Stimulated activated CD8-positive, alpha-beta memory T cell treated with anti-CD3 and anti-CD28 coated beads, Interleukin-12 subunit alpha, Interleukin-12 subunit beta, amount 100 ng/mL, for 1 hour (primary cell): ENCODE measurements around the gene MAGEF1.

Source experiments
- DNase-seq: peaks from one replicate; pipeline ENCODE4 v3.0.0-alpha.2; 2020; ENCODE audit warnings: low read depth

The MAGEF1 gene, protein sequence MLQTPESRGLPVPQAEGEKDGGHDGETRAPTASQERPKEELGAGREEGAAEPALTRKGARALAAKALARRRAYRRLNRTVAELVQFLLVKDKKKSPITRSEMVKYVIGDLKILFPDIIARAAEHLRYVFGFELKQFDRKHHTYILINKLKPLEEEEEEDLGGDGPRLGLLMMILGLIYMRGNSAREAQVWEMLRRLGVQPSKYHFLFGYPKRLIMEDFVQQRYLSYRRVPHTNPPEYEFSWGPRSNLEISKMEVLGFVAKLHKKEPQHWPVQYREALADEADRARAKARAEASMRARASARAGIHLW

DNA sequence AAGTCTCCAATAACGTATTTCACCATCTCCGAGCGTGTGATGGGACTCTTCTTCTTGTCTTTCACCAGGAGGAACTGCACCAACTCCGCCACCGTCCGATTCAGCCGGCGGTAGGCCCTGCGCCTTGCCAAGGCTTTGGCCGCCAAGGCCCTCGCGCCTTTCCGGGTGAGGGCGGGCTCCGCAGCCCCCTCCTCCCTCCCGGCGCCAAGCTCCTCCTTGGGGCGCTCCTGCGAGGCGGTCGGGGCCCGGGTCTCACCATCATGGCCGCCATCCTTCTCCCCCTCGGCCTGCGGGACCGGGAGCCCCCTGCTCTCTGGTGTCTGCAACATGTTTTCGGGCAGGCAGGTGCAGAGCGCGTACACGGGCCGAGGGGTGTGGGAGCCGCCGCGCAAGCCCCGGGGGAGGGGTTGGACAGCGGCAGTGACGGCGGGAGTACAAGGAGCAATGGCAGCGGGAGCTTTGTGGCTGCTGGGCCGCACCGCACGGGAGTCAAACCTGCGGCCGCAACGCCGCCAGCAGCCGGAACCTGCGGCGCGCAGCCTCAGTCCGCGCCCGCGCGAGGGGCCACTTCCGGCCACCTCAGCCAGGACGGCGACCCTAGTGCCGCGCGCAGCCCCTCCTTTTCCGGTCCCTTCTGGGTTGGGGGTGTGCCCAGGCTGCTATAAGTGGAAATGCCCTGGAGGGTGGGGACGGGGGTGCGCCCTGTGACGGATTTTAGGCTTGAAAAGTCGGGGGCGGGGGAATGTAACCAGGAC lies at the start of gene MAGEF1:
TSS of gene MAGEF1 (minus strand) at position 572 of the 755 bp plus-strand sequence. CDS start at position 329, 243 bp downstream.
- DNase-seq = peak; percentile 39

DNA sequence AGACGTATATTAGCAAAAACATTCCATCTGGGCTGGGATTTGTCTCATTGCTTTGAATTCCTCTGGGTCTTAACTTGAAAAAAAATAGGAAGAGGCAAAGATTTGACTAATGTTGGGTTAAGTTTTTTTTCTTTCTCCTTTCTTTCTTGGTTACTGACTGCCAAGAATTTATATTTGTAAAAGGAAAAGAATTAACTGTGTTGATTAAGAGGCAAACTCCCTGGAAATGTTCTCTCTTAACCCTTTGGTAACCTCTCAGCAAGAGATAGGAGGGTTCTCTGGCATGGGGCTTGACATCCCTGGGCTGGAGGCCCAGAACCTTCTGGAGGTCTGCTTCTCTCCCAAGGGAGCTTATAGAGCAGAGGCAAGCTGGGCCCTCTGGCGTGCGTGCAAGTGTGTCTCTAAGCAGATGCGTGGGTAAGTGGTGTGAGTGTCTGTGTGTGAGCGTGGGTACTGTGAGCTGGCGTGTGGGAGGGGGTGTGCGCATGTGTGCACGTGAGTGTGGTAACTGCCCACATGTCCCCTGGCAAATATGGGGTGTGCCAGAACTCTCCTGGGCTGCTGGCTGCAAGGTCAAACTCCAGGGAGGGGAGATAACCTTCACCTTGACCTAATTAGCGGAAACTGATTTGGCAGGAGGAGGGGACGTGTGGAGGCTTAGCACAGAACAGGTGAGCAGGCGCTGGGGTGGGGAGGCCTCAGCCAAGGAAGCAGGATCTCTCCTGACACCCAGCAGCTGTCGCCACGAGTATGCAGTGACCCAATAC lies 49.4 kb upstream of the MAGEF1 start:
- DNase-seq = no peak

DNA sequence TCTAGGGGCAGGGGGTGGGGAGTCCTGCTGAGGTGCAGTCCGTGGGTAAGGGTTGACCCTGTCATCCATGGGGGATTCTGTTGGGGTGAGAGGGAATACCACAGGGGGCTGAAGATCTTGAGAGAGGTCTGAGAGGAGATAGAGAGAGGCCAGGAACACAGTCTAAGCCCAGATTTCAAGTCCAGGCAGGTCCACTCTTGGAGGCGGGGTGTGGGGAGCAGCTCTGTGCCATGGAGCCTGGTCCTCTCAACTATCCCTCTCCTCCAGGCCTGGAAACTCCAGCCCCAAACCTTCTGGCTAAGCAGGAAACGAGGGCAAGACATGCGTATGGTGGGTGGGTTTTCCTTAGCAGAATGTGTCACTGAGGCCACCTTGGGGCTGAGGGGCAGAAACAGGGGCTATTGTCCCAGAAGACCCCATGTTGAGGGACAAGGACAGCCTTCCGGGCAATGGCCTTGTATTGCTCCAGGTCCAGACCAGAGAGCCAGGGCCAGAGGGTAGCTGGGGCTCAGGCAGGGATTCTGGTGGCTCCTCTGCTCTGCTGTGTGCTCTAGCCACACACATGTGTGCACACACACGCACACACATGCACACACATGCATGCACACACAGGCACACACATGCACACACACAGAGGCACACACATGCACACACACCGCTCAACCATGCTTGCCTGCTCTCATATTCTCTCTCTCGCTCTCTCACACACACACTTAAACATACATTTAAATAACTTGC lies 48.6 kb upstream of the MAGEF1 start:
- DNase-seq = no peak

DNA sequence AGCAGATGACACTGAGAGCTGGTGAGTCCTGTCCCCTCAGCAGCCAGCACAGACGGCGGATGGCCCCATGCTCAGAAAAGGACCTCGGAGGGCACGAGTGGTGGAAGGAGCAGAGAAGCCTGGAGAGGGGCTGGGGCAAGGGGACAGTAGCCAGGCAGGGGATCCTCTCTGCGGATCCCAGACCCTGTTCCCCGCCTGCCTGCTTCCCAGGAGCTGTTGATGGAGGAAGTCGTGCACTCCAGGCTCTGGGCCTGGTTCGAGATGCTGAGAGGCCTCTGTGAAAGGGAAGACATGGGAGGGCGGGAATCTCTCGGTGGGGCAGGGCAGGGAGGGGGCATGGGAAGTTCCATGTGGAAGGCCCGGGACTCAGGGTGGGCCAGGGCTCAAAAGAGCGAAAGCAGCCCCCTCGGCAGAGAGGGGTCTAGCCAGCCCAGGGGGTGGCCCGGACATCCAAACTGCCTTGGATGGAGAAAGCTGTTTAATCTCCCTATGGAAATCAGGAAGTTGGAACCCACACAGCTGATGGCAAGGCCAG lies 47.9 kb upstream of the MAGEF1 start:
- DNase-seq = no peak

DNA sequence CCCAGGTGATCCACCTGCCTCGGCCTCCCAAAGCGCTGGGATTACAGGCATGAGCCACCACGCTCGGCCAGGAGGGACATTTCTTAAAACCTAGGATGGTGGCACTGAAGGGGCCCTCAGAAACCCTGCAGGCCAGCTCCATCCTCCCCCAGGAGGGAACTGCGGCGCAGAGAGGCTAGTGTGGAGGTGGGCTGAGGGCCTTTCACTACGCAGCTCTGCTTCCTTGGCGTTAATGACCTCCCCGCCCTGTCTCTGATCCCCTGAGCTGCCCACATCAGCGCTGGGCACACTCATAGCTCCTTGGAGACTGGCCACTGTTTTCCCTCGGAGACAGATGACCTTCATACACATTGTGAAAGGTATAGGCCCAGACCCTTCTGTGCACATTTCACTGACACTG lies 46.2 kb upstream of the MAGEF1 start:
- no peak for DNase-seq

DNA sequence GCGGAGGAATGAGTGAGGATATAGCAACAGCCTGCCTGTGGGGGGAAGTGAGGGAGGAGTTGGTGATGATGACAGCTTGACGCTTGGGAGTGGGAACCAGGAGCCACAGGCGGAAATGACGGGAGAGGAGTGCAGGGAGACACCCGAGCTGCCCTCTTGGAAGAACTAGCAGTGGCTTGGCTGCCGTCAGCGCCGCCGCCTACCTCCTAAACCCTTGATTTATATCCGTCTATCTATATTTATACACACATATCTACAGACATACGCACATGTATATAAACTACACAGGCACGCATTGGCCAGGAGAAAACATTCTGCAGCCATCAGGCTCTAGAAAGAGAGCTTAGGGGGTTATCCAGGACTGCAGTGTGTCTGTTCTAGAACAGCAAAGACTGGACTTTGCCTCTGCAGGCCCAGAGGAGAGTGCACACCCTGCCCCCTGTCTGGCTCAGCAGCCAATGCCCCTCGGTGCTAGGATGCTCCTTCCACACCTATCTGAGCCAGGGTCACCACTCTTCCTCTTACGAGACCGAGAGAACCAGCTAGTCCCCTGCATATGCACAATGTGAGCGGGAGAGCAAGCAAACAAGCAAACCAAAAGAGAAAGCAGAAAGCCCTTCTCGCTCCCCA lies 45.3 kb upstream of the MAGEF1 start:
- DNase-seq = no peak

DNA sequence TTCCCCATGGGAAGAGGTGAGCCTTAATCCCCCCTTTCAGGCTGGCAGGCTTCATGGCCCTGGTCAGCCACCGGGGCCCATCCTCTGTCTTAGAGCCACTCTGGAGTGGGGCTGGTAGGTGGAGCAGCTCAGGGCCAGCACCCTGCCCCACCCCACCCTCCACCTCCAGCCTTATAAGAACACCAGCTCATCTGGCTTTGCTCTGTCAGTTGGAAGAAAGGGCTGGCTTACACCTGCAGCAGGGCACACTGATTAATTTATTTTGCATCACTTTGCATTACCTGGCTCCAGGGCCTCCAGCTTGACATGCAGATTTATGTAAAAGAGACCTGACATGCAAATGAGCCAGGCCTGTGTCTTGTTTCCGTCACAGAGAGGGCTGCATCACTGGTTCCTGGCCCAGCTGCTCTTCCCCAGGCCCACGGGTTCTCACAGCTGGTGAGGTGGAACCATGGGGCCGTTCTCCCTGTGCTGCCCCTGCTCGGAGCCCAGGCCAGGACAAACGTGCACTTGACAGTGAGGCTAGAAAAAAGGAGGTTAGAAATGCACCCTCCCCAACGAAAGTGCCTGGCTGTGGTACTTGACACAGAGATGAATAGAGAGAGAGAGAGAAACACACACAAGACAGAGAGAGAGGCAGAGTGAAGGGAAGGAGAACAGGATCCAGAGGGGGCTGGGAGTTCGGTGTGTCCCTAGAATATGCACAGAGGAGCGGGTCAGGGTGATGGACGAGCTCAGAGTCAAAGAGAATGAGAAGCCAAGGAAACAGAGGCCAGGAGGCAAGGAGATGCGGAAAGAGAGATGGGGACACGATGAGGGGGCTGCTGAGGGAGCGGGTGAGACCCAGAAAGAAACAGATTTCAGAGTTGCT lies 44.5 kb upstream of the MAGEF1 start:
- DNase-seq = no peak

DNA sequence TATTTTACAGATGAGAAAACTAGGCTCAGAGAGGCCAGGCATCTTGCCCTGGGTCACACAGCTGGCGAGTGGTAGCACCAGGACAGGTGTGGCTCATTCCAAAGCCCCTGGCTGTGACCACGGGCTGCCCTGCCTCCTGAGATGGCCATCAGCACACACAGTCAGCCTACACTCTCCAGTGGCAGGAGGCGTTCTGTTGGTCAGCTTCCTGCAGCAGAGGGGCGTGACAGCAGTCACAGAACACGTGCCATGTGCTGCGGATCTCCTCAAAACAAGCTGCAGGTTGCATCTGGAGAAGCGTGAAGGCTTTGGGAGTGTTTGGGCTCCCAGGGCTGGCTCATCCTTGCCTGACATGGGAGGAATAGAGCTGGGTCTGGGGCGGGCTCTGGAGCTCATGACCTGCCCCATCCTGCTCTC lies 43.5 kb upstream of the MAGEF1 start:
- DNase-seq = no peak

DNA sequence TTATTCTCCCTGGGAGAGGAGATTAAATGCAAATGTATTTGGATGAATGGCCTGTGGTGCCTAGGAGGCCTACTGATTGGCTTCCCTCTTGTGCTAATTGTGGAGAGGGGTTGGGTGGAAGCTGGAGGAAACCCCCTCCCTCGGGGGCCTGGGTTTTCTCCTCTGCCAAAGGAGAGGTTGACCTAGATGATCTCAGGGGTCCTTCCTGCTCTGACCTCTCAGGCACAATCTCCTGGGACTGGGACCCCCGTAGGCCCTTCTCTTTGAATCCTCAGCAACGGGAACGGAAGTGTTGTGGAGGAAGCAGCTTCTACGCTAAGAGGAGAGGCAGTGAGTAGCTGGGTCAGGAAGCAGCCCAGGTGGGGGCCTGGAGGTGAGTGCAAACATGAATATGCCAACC lies 40.5 kb upstream of the MAGEF1 start:
- no peak for DNase-seq

DNA sequence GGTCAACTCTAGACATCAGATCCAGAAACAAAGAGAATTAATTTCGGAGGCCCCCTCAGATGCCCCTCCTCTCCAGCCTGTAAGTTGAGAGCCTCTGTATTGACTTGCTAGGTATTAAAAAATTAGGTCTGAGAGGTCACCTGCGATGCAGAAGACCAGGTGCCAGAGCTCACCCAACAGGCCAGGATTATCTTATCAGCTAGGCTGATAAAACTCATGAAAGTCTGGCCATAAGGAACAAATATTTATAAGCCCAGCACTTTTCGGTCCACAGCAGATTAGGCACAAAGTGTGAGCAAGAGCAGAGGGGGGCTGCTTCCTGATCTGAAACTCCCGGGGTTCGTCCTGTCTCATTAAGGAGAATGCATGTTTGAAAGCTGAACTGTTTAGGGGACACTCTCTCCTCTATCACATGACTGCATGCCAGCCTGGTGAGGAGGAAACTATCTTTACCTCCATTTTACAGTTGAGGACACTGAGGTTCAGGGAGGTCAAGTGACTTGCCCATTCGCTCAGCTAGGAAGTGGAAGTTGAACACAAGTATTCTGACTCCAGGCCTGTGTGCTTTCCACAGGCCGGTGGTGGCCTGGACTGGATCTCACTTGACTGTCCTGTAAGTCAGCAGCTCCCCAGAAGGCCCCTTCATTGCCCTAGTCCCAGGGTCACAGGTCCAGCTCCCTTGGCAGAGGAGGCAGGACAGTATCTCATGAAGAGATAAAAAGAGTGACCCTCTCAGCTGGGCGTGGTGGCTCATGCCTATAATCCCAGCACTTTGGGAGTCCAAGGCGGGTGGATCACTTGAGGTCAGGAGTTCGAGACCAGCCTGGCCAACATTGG lies 39.6 kb upstream of the MAGEF1 start:
- no peak for DNase-seq

DNA sequence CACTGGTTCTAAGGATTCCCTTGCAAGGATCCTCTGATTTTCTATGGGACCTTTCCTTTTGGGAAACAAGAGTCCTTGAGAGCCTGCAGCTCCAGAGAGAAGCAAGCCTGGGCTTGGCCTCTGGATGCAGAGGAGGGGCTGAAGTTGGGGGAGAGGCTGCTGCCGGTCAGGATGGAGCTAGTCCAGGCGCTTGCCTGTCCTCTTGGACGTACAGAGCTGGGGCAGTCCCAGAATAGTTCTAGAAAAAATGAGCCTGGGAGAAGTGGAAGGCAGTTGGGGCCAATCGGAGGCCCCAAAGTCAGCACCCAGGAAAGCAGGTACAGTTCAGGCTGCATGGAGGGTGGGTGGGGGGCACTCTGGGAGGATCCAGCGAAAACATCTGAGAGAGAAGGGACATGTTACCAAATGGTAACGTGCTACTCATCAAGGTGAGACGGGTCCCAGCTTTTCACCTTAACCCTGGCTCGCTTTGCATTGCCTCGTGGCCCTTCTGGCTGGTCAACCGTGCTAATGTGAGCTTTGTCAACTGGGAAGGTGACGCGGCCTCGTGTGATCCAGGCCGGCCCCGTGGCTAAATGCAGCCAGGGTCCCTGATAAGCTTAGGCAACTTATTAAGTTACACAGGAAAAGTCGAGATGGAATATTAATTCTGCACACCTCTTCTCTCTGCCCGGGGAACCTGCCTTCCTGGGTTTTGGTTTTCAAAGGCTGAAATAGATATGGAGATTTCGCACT lies 38.7 kb upstream of the MAGEF1 start:
- DNase-seq = no peak

DNA sequence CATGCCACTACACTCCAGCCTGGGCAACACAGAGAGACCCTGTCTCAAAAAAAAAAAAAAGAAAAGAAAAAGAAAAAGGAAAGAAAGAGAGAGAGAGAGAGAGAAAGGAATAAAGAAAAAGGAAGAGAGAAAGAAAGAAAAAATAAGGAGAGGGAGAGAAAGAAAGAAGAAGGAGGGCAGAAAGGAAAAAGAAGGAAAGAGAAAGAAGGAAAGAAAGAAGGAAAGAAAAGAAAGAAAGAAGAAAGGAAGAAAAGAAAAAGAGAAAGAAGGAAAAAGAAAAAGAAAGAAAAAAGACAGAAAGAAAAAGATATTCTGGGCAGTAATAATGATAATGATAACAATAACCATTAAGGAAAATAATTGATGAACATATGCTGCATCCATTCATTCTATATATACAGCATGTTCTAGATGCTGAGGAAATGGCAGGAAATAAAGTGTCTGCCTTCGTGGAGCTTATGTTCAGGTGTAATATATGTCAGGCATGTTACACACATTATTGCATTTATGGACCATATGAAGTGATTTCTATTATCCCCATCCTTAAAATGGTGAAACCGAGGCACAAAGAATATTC lies 37.4 kb upstream of the MAGEF1 start:
- no peak for DNase-seq

DNA sequence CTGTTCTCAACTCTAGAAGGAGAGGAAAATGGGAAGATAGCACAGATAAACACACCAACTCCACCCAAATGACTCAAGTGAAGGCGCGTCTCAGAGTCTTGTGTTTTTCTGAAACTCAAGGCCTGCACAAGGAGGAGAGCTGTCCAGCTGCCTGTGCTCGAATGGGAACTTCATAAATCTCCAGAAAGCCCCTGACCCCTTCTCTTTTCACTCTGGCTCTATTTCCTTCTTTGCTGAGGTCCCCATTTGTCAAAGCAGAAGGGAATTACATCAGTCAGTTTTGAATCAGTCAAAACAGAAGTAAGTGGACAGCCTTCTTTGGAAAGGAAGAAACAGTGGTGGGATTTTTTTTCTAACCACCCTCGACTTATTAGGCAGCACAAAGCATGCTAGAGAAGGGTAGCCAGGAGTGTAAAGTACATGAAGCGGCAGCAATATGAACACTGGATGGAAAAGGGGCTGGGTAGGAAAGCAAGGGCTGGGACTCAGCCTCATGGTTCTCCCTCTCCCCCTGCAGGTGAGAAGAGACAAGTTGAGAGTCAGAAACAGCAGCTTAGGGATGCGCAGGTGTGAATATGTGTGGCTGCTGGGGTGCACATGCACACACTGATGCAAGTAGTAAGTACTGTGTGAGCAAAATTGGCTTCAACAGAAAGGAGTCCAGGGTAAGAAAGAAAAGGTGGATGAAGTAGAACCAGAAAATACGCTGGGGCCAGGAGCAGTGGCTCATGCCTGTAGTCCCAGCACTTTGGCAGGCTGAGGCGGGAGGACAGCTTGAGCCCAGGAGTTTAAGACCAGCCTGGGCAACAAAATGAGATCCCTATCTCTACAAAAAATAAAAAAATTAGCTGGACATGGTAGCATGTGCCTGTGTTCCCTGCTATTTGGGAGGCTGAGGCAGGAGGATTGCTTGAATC lies 36.6 kb upstream of the MAGEF1 start:
- DNase-seq = no peak

DNA sequence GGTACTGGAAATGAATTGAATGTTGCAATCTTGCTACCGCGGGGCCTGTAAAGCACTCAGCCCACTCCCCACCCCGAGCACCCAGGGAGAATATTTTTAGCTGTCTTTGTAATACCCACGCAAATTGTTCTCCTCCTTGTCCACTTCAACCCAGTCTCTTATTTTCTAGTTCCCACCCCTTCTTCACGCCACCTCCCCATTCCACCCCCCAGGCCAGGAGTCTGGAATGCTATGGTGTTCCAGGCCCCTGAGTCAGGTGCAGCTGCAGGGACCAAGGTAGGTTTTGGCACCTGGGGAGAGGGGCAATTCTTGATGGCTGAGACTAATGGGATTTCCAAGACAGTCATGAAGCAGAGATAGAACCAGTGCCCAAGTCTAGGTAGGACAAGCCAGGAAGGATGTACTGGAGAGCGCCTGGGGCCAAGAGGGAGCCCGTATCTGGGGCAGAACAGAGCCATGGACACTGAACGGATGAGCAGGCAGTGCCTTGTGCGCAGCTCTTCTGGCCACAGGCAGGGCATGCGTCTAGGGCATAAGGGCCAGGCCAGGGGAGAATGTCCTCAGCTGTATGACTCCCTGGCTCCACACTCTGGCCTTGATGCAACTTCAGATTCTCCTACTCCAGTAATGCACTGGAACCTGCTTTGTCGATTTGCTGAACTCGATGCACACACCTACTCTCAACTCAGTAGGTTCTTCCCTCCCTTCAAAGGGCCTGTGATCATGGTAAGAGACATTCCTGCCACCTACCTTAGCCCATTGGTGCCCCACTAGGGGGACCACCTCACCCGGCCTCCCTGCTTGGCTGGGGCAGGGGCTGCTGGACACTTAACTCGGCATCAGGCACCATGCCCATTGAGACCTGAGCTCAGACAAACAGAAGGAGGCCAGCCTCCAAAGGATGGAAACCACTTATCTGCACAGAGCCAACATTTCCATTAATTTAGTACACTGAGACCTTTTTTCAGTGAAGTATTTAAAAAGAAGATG lies 34.6 kb upstream of the MAGEF1 start:
- DNase-seq = no peak

DNA sequence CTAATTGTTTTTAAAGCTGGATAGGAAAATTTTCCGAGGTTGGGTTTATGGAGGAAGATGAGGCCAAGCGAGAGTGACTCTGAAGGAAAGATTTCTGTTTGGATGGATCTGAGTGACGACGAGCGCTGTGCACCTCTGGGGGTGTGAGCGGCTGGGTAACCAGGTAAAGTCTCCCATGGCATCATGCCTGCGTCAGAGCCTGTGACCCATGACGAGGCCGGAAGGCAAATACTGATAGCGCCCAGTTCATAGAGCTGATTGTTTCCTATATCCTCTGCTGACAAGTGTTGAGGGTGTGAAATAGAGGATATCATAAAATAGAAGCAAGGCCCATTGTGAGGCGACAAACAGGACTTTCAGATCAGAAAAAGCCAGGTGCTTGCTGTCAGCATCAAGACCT lies 33.7 kb upstream of the MAGEF1 start:
- DNase-seq = no peak

DNA sequence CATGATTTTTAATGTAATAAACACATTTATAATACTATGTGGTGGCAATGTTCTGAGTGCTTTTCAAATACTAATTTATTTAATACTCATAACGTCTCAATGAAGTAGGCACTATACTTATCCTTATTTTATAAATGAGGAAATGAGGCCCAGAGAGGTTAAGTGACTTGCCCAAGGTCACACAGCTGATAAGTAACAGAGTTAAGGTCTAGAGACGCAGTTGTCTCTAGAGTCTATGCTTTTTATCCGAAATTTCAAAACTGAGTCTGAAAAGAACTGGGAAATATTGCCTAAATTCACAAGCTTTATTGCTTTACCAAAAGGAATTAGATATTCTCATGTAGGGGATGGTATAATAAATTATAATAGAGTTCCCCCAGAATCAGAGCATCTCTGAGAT lies 31.4 kb upstream of the MAGEF1 start:
- DNase-seq = no peak
